HEK293T (cell line): ENCODE results near the gene DTNB.

Source experiments
- HDGF ChIP-seq: fragments of 450-650 bp; IDR thresholded peaks from 2 replicates; pipeline ENCODE4 v1.6.1; 2017; ENCODE audit warnings: antibody characterized with exemption, borderline replicate concordance
- NFRKB ChIP-seq: fragments of 450-650 bp; IDR thresholded peaks from 2 replicates; pipeline ENCODE4 v1.6.1; 2016; ENCODE audit warnings: mild to moderate bottlenecking, moderate library complexity
- PKNOX1 ChIP-seq: fragments of 450-650 bp; IDR thresholded peaks from 2 replicates; pipeline ENCODE4 v1.6.1; 2016
- TARDBP ChIP-seq: fragments of 450-650 bp; IDR thresholded peaks from 2 replicates; pipeline ENCODE4 v1.6.1; 2016
- ZNF384 ChIP-seq: fragments of 450-650 bp; IDR thresholded peaks from 2 replicates; pipeline ENCODE4 v1.6.1; 2016

GRCh38 chr2:25576596-25576995 is 96.8 kb downstream of the DTNB start:
- TF ChIP-seq PKNOX1: no peak
- no peak for TF ChIP-seq TARDBP
- no peak for TF ChIP-seq ZNF384
- no peak for TF ChIP-seq HDGF
- no peak for TF ChIP-seq NFRKB
